Hepatocyte (in vitro differentiated cells): ENCODE measurements around the gene ACTR3.

ENCODE experiments used
- CTCF ChIP-seq: fragments of 200-600 bp; sonication (generic); IDR thresholded peaks from 2 replicates; pipeline ENCODE4 v1.5.1; 2016; ENCODE audit warnings: antibody characterized with exemption, mild to moderate bottlenecking; ENCODE audit not compliant: poor library complexity
- EZH2 ChIP-seq: fragments of 200-600 bp; sonication (generic); IDR thresholded peaks from 2 replicates; pipeline ENCODE4 v1.6.1; 2016; ENCODE audit warnings: antibody characterized with exemption, mild to moderate bottlenecking, borderline replicate concordance
- EZH2phosphoT487 ChIP-seq: fragments of 200-600 bp; sonication (generic); IDR thresholded peaks from one replicate; pipeline ENCODE4 v1.6.1; 2018; ENCODE audit warnings: antibody characterized with exemption, mild to moderate bottlenecking, low read depth, moderate library complexity; ENCODE audit not compliant: unreplicated experiment, severe bottlenecking

- TF ChIP-seq CTCF: no peak
- no peak for TF ChIP-seq EZH2
- no peak for TF ChIP-seq EZH2phosphoT487
These were observed 75.3 kb downstream of the ACTR3 start for GRCh38 chr2:113965228-113965627.
